SK-N-SH treated with all-trans-retinoic acid at 6 μM for 48 hours (cell line): ENCODE measurements around the gene PIM1.

Source experiments
- ATAC-seq: fragments of 200-7000 bp; cut with Tn5 transposase; 3 replicates; pipeline ENCODE4 v1.9.1; 2020; ENCODE audit warnings: mild to moderate bottlenecking, moderate library complexity
- ARNTL ChIP-seq: fragments of 450-650 bp; formaldehyde crosslinking; IDR thresholded peaks from 2 replicates; pipeline ENCODE4 v1.5.0; 2020; ENCODE audit warnings: low read depth, mild to moderate bottlenecking, moderate library complexity, borderline replicate concordance
- BACH2 ChIP-seq: fragments of 250-450 bp; sonication (Bioruptor Pico); IDR thresholded peaks from 2 replicates; pipeline ENCODE4 v1.9.0; 2021; ENCODE audit warnings: mild to moderate bottlenecking, borderline replicate concordance
- CREB5 ChIP-seq: fragments of 250-450 bp; sonication (Bioruptor Pico); IDR thresholded peaks from 2 replicates; pipeline ENCODE4 v1.5.1; 2020; ENCODE audit warnings: low read depth, mild to moderate bottlenecking, moderate library complexity
- CSDC2 ChIP-seq: fragments of 250-450 bp; sonication (Bioruptor Pico); IDR thresholded peaks from 2 replicates; pipeline ENCODE4 v1.5.0; 2020; ENCODE audit warnings: mild to moderate bottlenecking, moderate library complexity
- ESRRG ChIP-seq: fragments of 250-450 bp; sonication (Bioruptor Pico); IDR thresholded peaks from 2 replicates; pipeline ENCODE4 v1.6.1; 2021; ENCODE audit warnings: mild to moderate bottlenecking
- GLIS3 ChIP-seq: fragments of 250-450 bp; sonication (Bioruptor Pico); IDR thresholded peaks from 2 replicates; pipeline ENCODE4 v1.5.0; 2020; ENCODE audit warnings: mild to moderate bottlenecking, moderate library complexity
- ISL1 ChIP-seq: fragments of 250-450 bp; sonication (Bioruptor Pico); IDR thresholded peaks from 2 replicates; pipeline ENCODE4 v2.1.2; 2022; ENCODE audit warnings: mild to moderate bottlenecking, moderate library complexity
- OSR1 ChIP-seq: fragments of 250-450 bp; sonication (Bioruptor Pico); IDR thresholded peaks from 2 replicates; pipeline ENCODE4 v1.8.0; 2022; ENCODE audit warnings: moderate library complexity, mild to moderate bottlenecking, inconsistent platforms
- PATZ1 ChIP-seq: fragments of 250-450 bp; sonication (Bioruptor Pico); IDR thresholded peaks from 2 replicates; pipeline ENCODE4 v1.8.0; 2020; ENCODE audit warnings: mild to moderate bottlenecking, moderate library complexity, borderline replicate concordance
- POU6F1 ChIP-seq: fragments of 250-450 bp; sonication (Bioruptor Pico); IDR thresholded peaks from 2 replicates; pipeline ENCODE4 v1.8.0; 2021; ENCODE audit warnings: low read depth, mild to moderate bottlenecking, moderate library complexity, borderline replicate concordance
- RARB ChIP-seq: fragments of 250-450 bp; sonication (Bioruptor Pico); IDR thresholded peaks from 2 replicates; pipeline ENCODE4 v1.8.0; 2021; ENCODE audit warnings: mild to moderate bottlenecking, moderate library complexity
- SNAI2 ChIP-seq: fragments of 250-450 bp; sonication (Bioruptor Pico); IDR thresholded peaks from 2 replicates; pipeline ENCODE4 v1.5.0; 2020; ENCODE audit warnings: mild to moderate bottlenecking, moderate library complexity
- TOX ChIP-seq: fragments of 250-450 bp; sonication (Bioruptor Pico); IDR thresholded peaks from 2 replicates; pipeline ENCODE4 v1.8.0; 2021; ENCODE audit warnings: mild to moderate bottlenecking, moderate library complexity, borderline replicate concordance
- ZC3H10 ChIP-seq: fragments of 250-450 bp; sonication (Bioruptor Pico); IDR thresholded peaks from 2 replicates; pipeline ENCODE4 v1.5.1; 2021; ENCODE audit warnings: mild to moderate bottlenecking, moderate library complexity
- ZFP3 ChIP-seq: fragments of 250-450 bp; sonication (Bioruptor Pico); IDR thresholded peaks from 2 replicates; pipeline ENCODE4 v1.5.0; 2020; ENCODE audit warnings: mild to moderate bottlenecking, moderate library complexity
- ZFP30 ChIP-seq: fragments of 450-650 bp; formaldehyde crosslinking; IDR thresholded peaks from 2 replicates; pipeline ENCODE4 v1.5.0; 2022; ENCODE audit warnings: mild to moderate bottlenecking, moderate library complexity
- ZNF565 ChIP-seq: fragments of 450-650 bp; formaldehyde crosslinking; conservative IDR thresholded peaks from 2 replicates; pipeline ENCODE4 v1.5.0; 2020; ENCODE audit warnings: low read depth, mild to moderate bottlenecking, moderate library complexity
- ZNF70 ChIP-seq: fragments of 450-650 bp; formaldehyde crosslinking; IDR thresholded peaks from 2 replicates; pipeline ENCODE4 v1.5.0; 2020; ENCODE audit warnings: mild to moderate bottlenecking, moderate library complexity
- ZNF8 ChIP-seq: fragments of 450-650 bp; formaldehyde crosslinking; IDR thresholded peaks from 2 replicates; pipeline ENCODE4 v1.5.0; 2020; ENCODE audit warnings: mild to moderate bottlenecking, moderate library complexity

PIM1 gene

GRCh38 chr6:37140145-37140544 lies 29.8 kb upstream of the PIM1 start:
- TF ChIP-seq CREB5 (CRISPR knock-in tag): no peak
- TF ChIP-seq BACH2: no peak
- TF ChIP-seq ZFP3 (CRISPR knock-in tag): no peak
- TF ChIP-seq PATZ1 (CRISPR knock-in tag): no peak
- no peak for TF ChIP-seq ESRRG
- TF ChIP-seq RARB: no peak
- no peak for TF ChIP-seq POU6F1
- no peak for TF ChIP-seq ARNTL (CRISPR knock-in tag)
- TF ChIP-seq OSR1: no peak
- TF ChIP-seq ZNF565 (CRISPR knock-in tag): no peak
- no peak for TF ChIP-seq ZNF70 (CRISPR knock-in tag)
- TF ChIP-seq ZNF8 (CRISPR knock-in tag): no peak
- no peak for TF ChIP-seq TOX (CRISPR knock-in tag)
- TF ChIP-seq ZFP30 (CRISPR knock-in tag): no peak
- TF ChIP-seq GLIS3 (CRISPR knock-in tag): no peak
- ATAC-seq: no peak

GRCh38 chr6:37141281-37142049 lies 28.5 kb upstream of the PIM1 start:
- no peak for TF ChIP-seq ZC3H10 (CRISPR knock-in tag)
- TF ChIP-seq ISL1 (CRISPR knock-in tag): peak; percentile 50; the same call in 1 of the 2 replicates
- peak; percentile 14 for ATAC-seq

GRCh38 chr6:37142050-37142614 lies 27.8 kb upstream of the PIM1 start:
- ATAC-seq: no peak

More at GRCh38 chr6:37142050-37142614, 27.8 kb upstream of the PIM1 start:
- TF ChIP-seq ZFP3 (CRISPR knock-in tag) (no peak), SNAI2 (no peak), ZNF8 (CRISPR knock-in tag) (no peak), PATZ1 (CRISPR knock-in tag) (no peak), ZNF70 (CRISPR knock-in tag) (no peak), ZC3H10 (CRISPR knock-in tag) (no peak), GLIS3 (CRISPR knock-in tag) (no peak), TOX (CRISPR knock-in tag) (no peak), CSDC2 (CRISPR knock-in tag) (peak; percentile 64; the same call in 1 of the 2 replicates), POU6F1 (no peak), ISL1 (CRISPR knock-in tag) (0 out of 2 replicates have a peak, but pooled peaks have one; percentile 13)
